A673 (cell line): Measurements from ENCODE around the gene MT1B.

ENCODE experiments used
- CTCF ChIP-seq: fragments of 300-800, 200-600 bp; sonication (generic); conservative IDR thresholded peaks from 2 replicates; pipeline ENCODE4 v1.5.1; 2017; ENCODE audit warnings: low read depth, mild to moderate bottlenecking, antibody characterized with exemption, low read length, moderate library complexity, mixed read lengths
- EZH2 ChIP-seq: fragments of 200-600 bp; sonication (generic); IDR thresholded peaks from 2 replicates; pipeline ENCODE4 v1.6.1; 2017; ENCODE audit warnings: borderline replicate concordance, low read depth, mild to moderate bottlenecking, mixed read lengths, antibody characterized with exemption, low read length; ENCODE audit not compliant: poor library complexity, severe bottlenecking

GRCh38 chr16:56611281-56611833, 40.3 kb upstream of the MT1B start:
- TF ChIP-seq CTCF: no peak
- TF ChIP-seq EZH2: no peak
